BLaER1 treated with 17β-estradiol and CSF1 and Interleukin-3, amounts not matched to agents 10 nM and 100 nM (cell line): ENCODE data around the gene KRT24.

ENCODE experiments used
- H3K27ac ChIP-seq, 11 experiments: shearing (Covaris generic); formaldehyde crosslinking; 2 replicates each; pipeline ENCODE4 v1.8.1; 2022
- H3K27me3 ChIP-seq, 11 experiments: shearing (Covaris generic); formaldehyde crosslinking; 2 replicates each; pipeline ENCODE4 v1.8.1; 2022
- H3K36me3 ChIP-seq, 11 experiments: shearing (Covaris generic); formaldehyde crosslinking; 2 replicates each; pipeline ENCODE4 v1.8.1; 2022
- H3K4me1 ChIP-seq, 10 experiments: shearing (Covaris generic); formaldehyde crosslinking; 2 replicates each; pipeline ENCODE4 v1.8.1; 2022
- H3K4me2 ChIP-seq, 11 experiments: shearing (Covaris generic); formaldehyde crosslinking; 2 replicates each; pipeline ENCODE4 v1.8.1; 2022
- H3K4me3 ChIP-seq, 10 experiments: shearing (Covaris generic); formaldehyde crosslinking; 2 replicates each; pipeline ENCODE4 v1.8.1; 2022
- H3K9ac ChIP-seq, 11 experiments: shearing (Covaris generic); formaldehyde crosslinking; 2 replicates each; pipeline ENCODE4 v1.8.1; 2022
- H3K9me3 ChIP-seq, 11 experiments: shearing (Covaris generic); formaldehyde crosslinking; replicated peaks in 1 of 11; 2 replicates each; pipeline ENCODE4 v1.8.1; 2022
- H4K20me1 ChIP-seq, 11 experiments: shearing (Covaris generic); formaldehyde crosslinking; 2 replicates each; pipeline ENCODE4 v1.8.1; 2022
- Cebpa-rat ChIP-seq, 11 experiments: shearing (Covaris generic); IDR thresholded peaks; 2 replicates each; pipeline ENCODE4 v1.8.1; 2022

KRT24 gene

GRCh38 chr17:40726919-40727318, 23.4 kb upstream of the KRT24 start:
- no peak for TF ChIP-seq Cebpa-rat (IDR thresholded peaks at IDR 0.05)
- Histone ChIP-seq H3K9me3 (peaks cover 19 to 42% (median 30%) of the 10 kb centered on the region in 11 experiments; a peak in 21 of 22 replicates), H3K36me3 (peaks cover 0 to 5% (median 0%) of the 10 kb centered on the region in 11 experiments; a peak in 2 of 22 replicates), H3K9ac (peak overlapping the region in 8 of 11 experiments; percentile 68 to 80 (median 76); a peak in 15 of 22 replicates), H3K4me3 (peak overlapping the region in 1 of 10 experiments; percentile 47; a peak in 1 of 20 replicates), H3K27me3 (no peaks in the 10 kb centered on the region), H4K20me1 (no peaks in the 10 kb centered on the region), H3K4me2 (peak overlapping the region; percentile 35 to 81 (median 69); a peak in 21 of 22 replicates), H3K27ac (peak overlapping the region in 10 of 11 experiments; percentile 64 to 96 (median 91); a peak in 19 of 22 replicates), H3K4me1 (peaks cover 23 to 49% (median 33%) of the 10 kb centered on the region in 10 experiments)

GRCh38 chr17:40724656-40725055, 21.1 kb upstream of the KRT24 start:
- Histone ChIP-seq H3K9me3 (peaks cover 19 to 42% (median 30%) of the 10 kb centered on the region in 11 experiments; a peak in 21 of 22 replicates), H3K4me1 (peaks cover 18 to 48% (median 31%) of the 10 kb centered on the region in 10 experiments), H3K27me3 (no peaks in the 10 kb centered on the region), H3K4me3 (no peak overlapping the region), H4K20me1 (no peaks in the 10 kb centered on the region), H3K4me2 (no peak overlapping the region), H3K9ac (no peak overlapping the region), H3K36me3 (peaks cover 0 to 5% (median 0%) of the 10 kb centered on the region in 11 experiments; a peak in 2 of 22 replicates), H3K27ac (no peak overlapping the region; a peak in 1 of 22 replicates)
- no peak for TF ChIP-seq Cebpa-rat (IDR thresholded peaks at IDR 0.05)

- H3K9ac ChIP-seq: no peak overlapping the region
- peaks cover 8 to 31% (median 12%) of the 10 kb centered on the region in 10 experiments for H3K4me1 ChIP-seq
- no peaks in the 10 kb centered on the region for H4K20me1 ChIP-seq
- TF ChIP-seq Cebpa-rat (IDR thresholded peaks at IDR 0.05): no peak
- H3K4me3 ChIP-seq: no peak overlapping the region
- H3K36me3 ChIP-seq: peaks cover 0 to 5% (median 0%) of the 10 kb centered on the region in 11 experiments; a peak in 2 of 22 replicates
- H3K27ac ChIP-seq: no peak overlapping the region
- no peaks in the 10 kb centered on the region for H3K27me3 ChIP-seq
- H3K9me3 ChIP-seq: peaks cover 19 to 39% (median 30%) of the 10 kb centered on the region in 11 experiments; a peak in 21 of 22 replicates
- H3K4me2 ChIP-seq: peak overlapping the region in 2 of 11 experiments; percentile 37 to 40; a peak in 3 of 22 replicates
Observed at GRCh38 chr17:40722241-40722640, 18.7 kb upstream of the KRT24 start.

GRCh38 chr17:40720899-40721298, 17.3 kb upstream of the KRT24 start:
- H3K27me3 ChIP-seq: no peaks in the 10 kb centered on the region
- H3K4me2 ChIP-seq: no peak overlapping the region
- H3K9me3 ChIP-seq: peaks cover 14 to 39% (median 27%) of the 10 kb centered on the region in 11 experiments; a peak in 21 of 22 replicates
- H4K20me1 ChIP-seq: no peaks in the 10 kb centered on the region
- no peak overlapping the region for H3K4me3 ChIP-seq
- H3K27ac ChIP-seq: no peak overlapping the region
- peaks cover 0 to 20% (median 0%) of the 10 kb centered on the region in 10 experiments; a peak in 3 of 20 replicates for H3K4me1 ChIP-seq
- H3K9ac ChIP-seq: no peak overlapping the region
- TF ChIP-seq Cebpa-rat (IDR thresholded peaks at IDR 0.05): no peak
- peaks cover 0 to 5% (median 0%) of the 10 kb centered on the region in 11 experiments; a peak in 2 of 22 replicates for H3K36me3 ChIP-seq

- H3K4me3 ChIP-seq: no peak overlapping the region
- H3K4me2 ChIP-seq: no peak overlapping the region
- H3K4me1 ChIP-seq: peaks cover 0 to 20% (median 0%) of the 10 kb centered on the region in 10 experiments; a peak in 2 of 20 replicates
- H3K9me3 ChIP-seq: peaks cover 0 to 24% (median 11%) of the 10 kb centered on the region in 11 experiments; a peak in 17 of 22 replicates
- TF ChIP-seq Cebpa-rat (IDR thresholded peaks at IDR 0.05): no peak
- H3K27ac ChIP-seq: no peak overlapping the region
- no peak overlapping the region for H3K9ac ChIP-seq
- no peaks in the 10 kb centered on the region for H4K20me1 ChIP-seq
- H3K27me3 ChIP-seq: no peaks in the 10 kb centered on the region
- no peaks in the 10 kb centered on the region; a peak in 1 of 22 replicates for H3K36me3 ChIP-seq
Observed at GRCh38 chr17:40718930-40719329, 15.4 kb upstream of the KRT24 start.

GRCh38 chr17:40717776-40718175, 14.2 kb upstream of the KRT24 start:
- H3K9ac ChIP-seq: no peak overlapping the region
- no peaks in the 10 kb centered on the region for H4K20me1 ChIP-seq
- no peak overlapping the region for H3K4me2 ChIP-seq
- peaks cover 0 to 17% (median 0%) of the 10 kb centered on the region in 10 experiments; a peak in 2 of 20 replicates for H3K4me1 ChIP-seq
- no peaks in the 10 kb centered on the region for H3K27me3 ChIP-seq
- peaks cover 0 to 19% (median 3%) of the 10 kb centered on the region in 11 experiments; a peak in 7 of 22 replicates for H3K9me3 ChIP-seq
- no peak overlapping the region for H3K4me3 ChIP-seq
- H3K27ac ChIP-seq: no peak overlapping the region
- no peak for TF ChIP-seq Cebpa-rat (IDR thresholded peaks at IDR 0.05)
- H3K36me3 ChIP-seq: no peaks in the 10 kb centered on the region

- no peaks in the 10 kb centered on the region for H3K36me3 ChIP-seq
- peaks cover 0 to 4% (median 0%) of the 10 kb centered on the region in 10 experiments; a peak in 2 of 20 replicates for H3K4me1 ChIP-seq
- H3K27me3 ChIP-seq: no peaks in the 10 kb centered on the region
- no peak overlapping the region for H3K4me3 ChIP-seq
- H3K4me2 ChIP-seq: no peak overlapping the region
- peaks cover 0 to 22% (median 3%) of the 10 kb centered on the region in 11 experiments; a peak in 6 of 22 replicates for H3K9me3 ChIP-seq
- no peak for TF ChIP-seq Cebpa-rat (IDR thresholded peaks at IDR 0.05)
- H3K9ac ChIP-seq: no peak overlapping the region
- no peak overlapping the region for H3K27ac ChIP-seq
- H4K20me1 ChIP-seq: no peaks in the 10 kb centered on the region
Observed at GRCh38 chr17:40714473-40714872, 10.9 kb upstream of the KRT24 start.

GRCh38 chr17:40707745-40708144, 4.2 kb upstream of the KRT24 start:
- Histone ChIP-seq H3K4me3 (no peak overlapping the region; a peak in 1 of 20 replicates), H4K20me1 (no peaks in the 10 kb centered on the region), H3K9ac (peak overlapping the region in 4 of 11 experiments; percentile 3 to 63 (median 44); a peak in 6 of 22 replicates), H3K4me1 (peaks cover 8 to 34% (median 18%) of the 10 kb centered on the region in 10 experiments; a peak in 18 of 20 replicates), H3K27ac (peak overlapping the region in 10 of 11 experiments; percentile 14 to 85 (median 62); a peak in 17 of 22 replicates), H3K4me2 (peak overlapping the region; percentile 1 to 80 (median 54); a peak in 21 of 22 replicates), H3K27me3 (no peaks in the 10 kb centered on the region), H3K36me3 (no peaks in the 10 kb centered on the region), H3K9me3 (peaks cover 0 to 24% (median 0%) of the 10 kb centered on the region in 11 experiments; a peak in 5 of 22 replicates)
- TF ChIP-seq Cebpa-rat (IDR thresholded peaks at IDR 0.05): peak in 3 of 11 experiments; percentile 31 to 61 (median 39); a peak in 2 of 22 replicates

- peaks cover 0 to 24% (median 0%) of the 10 kb centered on the region in 11 experiments; a peak in 5 of 22 replicates for H3K9me3 ChIP-seq
- H3K4me1 ChIP-seq: peaks cover 8 to 34% (median 18%) of the 10 kb centered on the region in 10 experiments; a peak in 18 of 20 replicates
- H3K4me3 ChIP-seq: no peak overlapping the region
- no peaks in the 10 kb centered on the region for H4K20me1 ChIP-seq
- H3K9ac ChIP-seq: no peak overlapping the region
- H3K27me3 ChIP-seq: no peaks in the 10 kb centered on the region
- no peak overlapping the region for H3K4me2 ChIP-seq
- H3K36me3 ChIP-seq: no peaks in the 10 kb centered on the region
- no peak for TF ChIP-seq Cebpa-rat (IDR thresholded peaks at IDR 0.05)
- H3K27ac ChIP-seq: no peak overlapping the region
Observed at GRCh38 chr17:40705584-40705983, 2.0 kb upstream of the KRT24 start.
